Endometrium (tissue), 2 donors: ENCODE data around the gene GUCY1B1.

Experiments
- FAIRE-seq: peaks from 2 replicates; lab custom pipeline; 2012; peaks lifted over from hg19 to GRCh38; lab: Jason Lieb, UNC
- donor health status: control.
- donor health status: control.

GUCY1B1 gene

DNA sequence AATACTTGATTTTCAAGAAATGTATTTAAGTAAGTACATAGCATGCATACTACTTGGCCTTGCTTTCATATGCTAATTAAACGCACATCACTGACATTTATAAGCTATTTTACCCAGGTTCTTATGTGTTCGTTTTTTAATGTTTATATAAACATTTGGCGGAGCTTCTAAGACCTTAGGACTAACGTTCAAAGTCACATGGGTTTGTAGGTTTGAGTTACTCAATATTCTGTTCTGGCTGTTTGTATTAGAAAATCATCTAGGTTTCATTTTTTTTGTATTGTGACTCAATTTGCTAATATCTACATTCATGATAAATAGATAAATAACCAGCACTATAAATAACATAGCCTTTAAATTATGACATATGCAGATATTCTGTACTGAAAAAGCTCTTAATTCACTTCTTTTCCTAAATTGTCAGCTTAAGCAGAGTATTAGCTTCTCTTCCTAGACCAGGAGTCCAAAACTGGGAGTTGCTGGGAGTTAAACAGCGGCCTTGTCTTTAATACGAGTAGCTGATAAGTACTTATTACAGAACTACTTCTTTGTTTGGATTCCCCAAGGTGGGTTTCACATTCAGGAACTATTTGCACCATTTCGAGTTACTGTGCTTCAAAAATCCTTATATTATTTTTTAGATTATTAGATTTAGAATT lies 42.0 kb downstream of the GUCY1B1 start:
- FAIRE-seq, result no peak

- FAIRE-seq, result no peak
Observed at GRCh38 chr4:155802190-155802959, 43.6 kb downstream of the GUCY1B1 start.

GRCh38 chr4:155805016-155805415 lies 46.2 kb downstream of the GUCY1B1 start:
- no peak for FAIRE-seq

GRCh38 chr4:155807021-155807420 lies 48.2 kb downstream of the GUCY1B1 start:
- no peak for FAIRE-seq

DNA sequence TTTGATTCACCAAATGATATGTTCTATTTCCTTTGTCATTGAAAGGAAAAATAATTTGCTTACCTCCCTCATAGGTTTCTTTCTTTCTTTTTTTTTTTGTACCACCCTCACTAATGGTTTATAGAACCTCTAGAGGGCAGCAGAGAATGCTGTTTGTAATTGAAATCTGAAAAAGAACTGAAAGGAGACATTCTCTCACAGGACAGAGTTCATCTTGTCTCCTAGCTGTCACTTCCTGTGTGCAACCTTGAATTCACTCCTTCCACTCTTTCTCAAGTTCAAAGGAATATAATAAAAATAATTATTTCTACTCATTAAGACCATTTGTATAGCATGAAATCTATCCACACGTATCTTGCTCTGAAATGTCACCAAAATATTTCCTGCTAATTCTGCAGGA lies 51.0 kb downstream of the GUCY1B1 start:
- peak; percentile 97 for FAIRE-seq

DNA sequence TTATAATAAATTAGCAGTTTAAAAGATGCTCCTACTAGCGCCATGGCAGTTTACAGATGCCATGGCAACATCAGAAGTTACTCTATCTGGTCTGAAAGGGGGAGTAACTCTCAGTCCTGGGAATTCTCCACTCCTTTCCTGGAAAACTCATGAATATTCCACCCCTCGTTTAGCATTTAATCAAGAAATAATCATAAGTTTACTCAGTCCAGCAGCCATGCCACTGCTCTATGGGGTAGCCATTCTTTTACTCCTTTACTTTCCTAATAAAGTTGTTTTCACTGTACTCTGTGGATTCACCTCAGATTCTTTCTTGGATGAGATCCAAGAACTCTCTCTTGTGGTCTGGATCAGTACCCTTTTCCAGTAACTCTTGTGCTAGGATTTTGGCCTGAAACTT lies 52.3 kb downstream of the GUCY1B1 start:
- FAIRE-seq, result no peak

GRCh38 chr4:155818639-155819038 lies 59.8 kb downstream of the GUCY1B1 start:
- FAIRE-seq, result no peak

- FAIRE-seq, result no peak
Observed at GRCh38 chr4:155819066-155819465, 60.2 kb downstream of the GUCY1B1 start.

GRCh38 chr4:155820887-155821518 lies 62.2 kb downstream of the GUCY1B1 start:
- FAIRE-seq, result peak; percentile 45

DNA sequence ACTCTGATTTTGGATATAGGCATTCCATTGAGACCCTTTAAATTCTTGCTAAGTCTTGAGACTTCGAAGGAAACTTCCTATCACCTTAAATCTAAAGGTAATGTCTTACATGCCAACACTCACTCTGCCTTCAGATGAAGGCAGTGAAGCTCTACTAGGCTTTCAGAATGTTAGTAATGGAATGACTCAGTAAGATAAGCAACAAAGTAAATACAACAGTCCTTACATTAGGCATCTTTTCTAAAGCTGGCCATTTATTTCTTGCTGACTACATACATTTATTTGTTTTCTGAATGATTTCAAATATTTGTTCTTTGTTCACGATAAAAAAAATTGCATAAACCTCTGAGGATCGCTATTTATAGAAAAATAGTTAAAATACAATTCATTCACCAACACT lies 63.8 kb downstream of the GUCY1B1 start:
- FAIRE-seq, result no peak

DNA sequence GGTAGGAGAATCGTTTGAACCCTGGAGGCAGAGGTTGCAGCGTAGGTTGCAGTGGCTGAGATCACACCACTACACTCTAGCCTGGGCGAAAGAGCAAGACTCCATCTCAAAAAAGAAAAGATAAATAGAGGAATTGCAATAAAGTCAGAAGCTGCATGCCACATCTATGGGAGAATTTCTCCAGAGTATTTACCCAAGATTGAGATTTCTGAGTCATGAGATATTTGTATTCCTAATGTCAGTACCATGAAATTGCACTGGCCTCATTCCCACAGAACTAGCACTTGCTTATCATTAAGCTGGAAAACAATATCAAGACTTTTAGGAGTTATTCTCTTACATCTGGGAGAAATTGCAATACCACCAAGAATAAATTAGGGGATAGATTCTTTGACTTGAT lies 69.8 kb downstream of the GUCY1B1 start:
- FAIRE-seq, result no peak

DNA sequence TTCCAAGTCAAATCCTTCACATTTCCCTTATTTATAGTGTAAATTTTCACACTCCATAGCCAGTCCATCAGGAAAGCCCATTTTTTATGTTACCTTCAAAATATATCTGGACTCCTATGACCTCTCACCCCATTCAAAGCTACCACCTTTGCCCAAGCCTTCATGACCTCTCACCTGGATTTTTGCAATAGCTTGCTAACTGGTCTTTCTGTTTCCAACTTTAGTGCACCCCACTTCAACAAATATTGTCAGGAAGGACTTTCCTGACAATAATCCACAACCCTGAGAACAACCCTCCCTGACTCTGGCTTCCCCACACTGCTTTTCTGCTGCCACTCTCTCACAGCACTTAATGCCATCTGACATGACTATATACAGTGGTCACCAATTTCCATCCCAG lies 73.8 kb downstream of the GUCY1B1 start:
- no peak for FAIRE-seq

DNA sequence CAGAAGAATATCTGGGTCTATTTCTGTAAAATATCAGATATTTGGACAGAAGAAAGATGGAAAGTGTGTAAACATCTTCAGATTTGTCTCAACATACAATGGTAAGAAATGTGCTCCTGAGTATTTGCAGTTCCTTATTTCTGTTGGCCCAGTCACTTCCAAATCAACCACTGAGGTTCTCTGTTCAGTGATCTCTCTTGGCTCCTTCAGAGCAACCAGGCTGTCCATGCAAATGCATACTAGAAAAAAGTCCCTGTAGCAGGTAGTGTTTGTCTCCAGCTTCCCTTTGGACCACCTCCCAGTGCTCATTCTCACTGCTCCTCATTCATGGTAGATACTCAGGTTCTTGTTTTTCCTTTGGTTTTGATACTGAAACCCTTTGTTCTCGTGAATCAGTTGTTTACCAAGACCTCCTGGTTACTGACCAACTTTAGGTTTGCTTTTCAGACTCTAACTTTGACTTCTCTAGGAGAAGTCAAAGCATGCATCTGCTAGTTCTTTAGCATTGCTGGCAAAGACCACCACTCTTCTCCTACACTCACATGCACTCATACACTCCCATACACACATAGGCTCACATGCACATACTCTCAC lies 78.5 kb downstream of the GUCY1B1 start:
- FAIRE-seq, result no peak

DNA sequence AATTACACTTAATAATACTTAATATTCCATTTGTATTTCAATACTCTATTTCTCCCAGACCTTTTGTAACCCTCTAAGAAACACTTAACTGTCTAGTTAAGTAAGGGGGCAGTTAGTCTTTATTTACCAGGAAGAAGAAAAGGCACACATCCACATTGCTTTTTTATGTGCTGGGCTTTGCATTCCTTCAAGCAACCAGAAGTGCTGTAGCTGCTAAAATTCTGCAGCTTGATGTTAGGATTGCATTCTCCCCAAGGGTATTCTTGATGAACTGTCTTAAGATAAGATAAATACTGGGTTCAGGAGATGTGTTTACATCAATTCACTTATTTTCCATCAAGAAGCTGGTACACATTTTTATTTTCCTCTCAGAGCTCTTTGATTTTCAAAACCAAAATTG lies 83.3 kb downstream of the GUCY1B1 start:
- no peak for FAIRE-seq

- no peak for FAIRE-seq
Observed at GRCh38 chr4:155846929-155847328, 88.1 kb downstream of the GUCY1B1 start.

DNA sequence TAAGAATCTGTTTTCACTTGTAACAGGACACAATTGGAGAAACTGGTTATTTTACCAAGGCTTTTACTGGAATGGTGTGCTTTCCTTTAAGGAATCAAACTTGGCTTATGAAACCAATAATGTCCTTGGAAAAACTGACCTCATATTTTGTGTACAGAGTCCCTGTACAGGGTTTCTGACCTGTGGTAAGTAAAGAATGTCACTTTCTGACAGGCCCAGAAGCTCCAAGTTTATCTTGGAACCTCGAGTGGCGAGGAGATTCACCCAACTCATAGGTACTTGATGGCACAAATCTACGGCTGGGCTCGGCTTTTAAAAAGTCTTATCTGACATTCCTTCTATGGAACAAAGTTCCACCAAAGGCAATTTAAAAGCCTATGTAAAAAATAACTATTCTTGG lies 90.2 kb downstream of the GUCY1B1 start:
- no peak for FAIRE-seq

- no peak for FAIRE-seq
Observed at GRCh38 chr4:155853189-155853588, 94.4 kb downstream of the GUCY1B1 start.

DNA sequence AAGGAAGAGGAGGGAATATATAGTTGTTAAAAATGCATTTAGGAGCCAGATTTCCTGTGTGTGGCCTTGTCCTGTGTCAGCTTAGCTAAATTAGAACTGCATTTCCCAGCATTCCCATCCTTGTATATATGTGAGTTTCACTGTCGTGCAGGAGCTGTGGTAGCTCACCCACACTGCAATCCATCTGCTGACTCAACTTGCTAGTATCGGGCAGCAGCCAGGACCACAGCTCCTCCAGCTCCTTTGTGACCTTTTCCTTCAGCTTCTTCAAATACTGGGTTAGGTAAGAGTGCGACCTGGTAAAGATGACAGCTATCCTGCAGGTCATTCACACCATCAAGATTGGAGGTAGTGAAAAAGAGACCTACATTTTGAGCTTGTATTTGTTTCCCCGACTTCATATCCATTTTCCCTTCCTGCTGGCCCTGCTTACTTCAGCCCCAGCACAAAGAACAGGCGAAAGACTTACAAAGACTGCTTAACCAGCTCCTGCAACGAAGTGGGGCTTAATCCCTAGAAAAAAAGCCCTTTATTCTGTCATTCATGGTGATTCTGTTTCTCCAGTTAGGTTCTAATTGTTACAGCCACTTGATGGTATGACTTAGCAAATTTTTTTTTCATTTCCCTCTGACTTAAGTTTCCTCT lies 95.9 kb downstream of the GUCY1B1 start:
- FAIRE-seq, result no peak

DNA sequence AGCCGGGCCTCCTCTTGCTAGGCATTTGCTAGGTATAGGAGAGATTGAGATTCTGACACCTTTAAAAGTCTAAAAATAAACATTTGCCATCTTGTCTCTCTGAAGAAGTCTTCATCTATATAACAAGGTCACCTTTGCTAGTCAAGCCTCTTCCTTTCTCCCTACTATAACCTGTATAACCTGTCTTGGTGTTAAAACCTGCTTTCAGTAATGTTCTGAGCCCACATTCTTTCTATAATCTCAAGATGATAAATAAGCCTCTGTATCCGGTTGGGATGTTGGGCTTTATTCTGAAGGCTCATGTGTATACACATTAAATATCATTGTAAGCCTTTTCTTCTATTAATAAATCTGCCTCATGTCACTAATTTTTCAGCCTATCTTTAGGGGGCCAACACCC lies 97.1 kb downstream of the GUCY1B1 start:
- FAIRE-seq, result no peak
